GM18909 (cell line): ENCODE measurements around the gene ZNF664.

Source experiments
- ATAC-seq: cut with Tn5 transposase; IDR thresholded peaks from one replicate; pipeline ENCODE4 v1.9.1; 2021; ENCODE audit warnings: mild to moderate bottlenecking; ENCODE audit not compliant: unreplicated experiment, poor library complexity

ZNF664 gene

GRCh38 chr12:124006085-124006845 lies 33.2 kb downstream of the ZNF664 start:
- peak; percentile 54 for ATAC-seq

GRCh38 chr12:124006846-124007713 lies 34.1 kb downstream of the ZNF664 start:
- ATAC-seq, result no peak

GRCh38 chr12:124007826-124008570 lies 35.0 kb downstream of the ZNF664 start:
- no peak for ATAC-seq

GRCh38 chr12:124008595-124008994 lies 35.6 kb downstream of the ZNF664 start:
- no peak for ATAC-seq

GRCh38 chr12:124009781-124010180 lies 36.8 kb downstream of the ZNF664 start:
- ATAC-seq, result no peak

- ATAC-seq, result no peak
These were observed 37.7 kb downstream of the ZNF664 start for GRCh38 chr12:124010687-124011086.

- ATAC-seq, result no peak
These were observed 38.6 kb downstream of the ZNF664 start for GRCh38 chr12:124011435-124012115.

- ATAC-seq, result no peak
These were observed 40.1 kb downstream of the ZNF664 start for GRCh38 chr12:124013073-124013472.

GRCh38 chr12:124015494-124016461 lies 42.8 kb downstream of the ZNF664 start:
- ATAC-seq, result no peak

- no peak for ATAC-seq
These were observed 44.0 kb downstream of the ZNF664 start for GRCh38 chr12:124017064-124017463.

GRCh38 chr12:124018539-124018938 lies 45.5 kb downstream of the ZNF664 start:
- no peak for ATAC-seq

- ATAC-seq, result no peak
These were observed 46.1 kb downstream of the ZNF664 start for GRCh38 chr12:124019115-124019514.

GRCh38 chr12:124020514-124020949 lies 47.5 kb downstream of the ZNF664 start:
- ATAC-seq, result no peak

GRCh38 chr12:124021007-124021406 lies 48.0 kb downstream of the ZNF664 start:
- ATAC-seq, result no peak

- ATAC-seq, result no peak
These were observed 49.1 kb downstream of the ZNF664 start for GRCh38 chr12:124022161-124022560.

- ATAC-seq, result no peak
These were observed 51.3 kb downstream of the ZNF664 start for GRCh38 chr12:124024263-124024678.

GRCh38 chr12:124024776-124025175 lies 51.8 kb downstream of the ZNF664 start:
- ATAC-seq, result no peak

- no peak for ATAC-seq
These were observed 52.6 kb downstream of the ZNF664 start for GRCh38 chr12:124025661-124026060.
